Stimulated activated CD4-positive, alpha-beta T cell treated with anti-CD3 and anti-CD28 coated beads, Interleukin-12 subunit alpha, Interleukin-12 subunit beta, amount 100 ng/mL, for 48 hours (primary cell): ENCODE measurements around the gene C17orf107.

Source experiments
- DNase-seq, 3 donors: peaks; one replicate each; pipeline ENCODE4 v3.0.0-alpha.2; 2020; ENCODE audit warnings: low read depth in 2 of 3, low spot score in 1 of 3

C17orf107 gene

DNA sequence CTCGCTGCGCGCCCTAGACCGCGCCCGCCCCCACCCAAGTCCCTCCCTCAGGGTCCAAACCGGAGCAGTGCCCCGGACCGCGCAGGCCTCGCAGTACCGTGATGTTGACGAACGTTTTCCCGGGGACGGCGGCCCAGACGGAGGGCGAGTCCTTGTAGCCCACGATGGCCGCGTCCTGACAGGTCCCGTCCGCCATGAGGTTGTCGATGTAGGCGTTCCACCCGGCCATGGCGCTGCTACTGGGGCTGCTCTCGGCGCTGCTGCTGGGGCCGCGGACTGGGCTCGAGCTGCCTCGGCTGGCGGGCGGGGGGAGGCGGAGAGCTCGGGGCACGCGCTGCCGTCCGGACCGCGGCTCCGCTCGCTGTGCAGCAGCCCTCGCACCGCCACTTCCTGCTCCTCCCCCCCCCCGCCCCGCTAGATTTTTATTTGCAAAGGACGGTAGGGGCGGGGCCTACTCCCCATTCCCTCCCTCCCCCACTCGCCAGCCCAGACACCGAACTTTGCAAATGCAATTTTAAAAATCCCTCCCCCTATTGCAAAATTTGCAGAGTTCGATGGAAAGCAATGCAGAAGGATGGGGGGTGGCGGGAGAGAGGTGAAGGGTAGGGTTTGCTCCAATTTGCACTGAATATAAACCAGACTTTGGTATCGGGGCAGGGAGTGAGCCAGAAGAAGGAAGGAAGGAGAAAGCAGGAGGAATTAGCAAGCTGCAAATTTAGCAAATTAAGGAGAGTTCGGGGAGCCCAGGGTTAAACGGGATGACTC is 49.0 kb downstream of the C17orf107 start, which contains the start of gene PFN1:
Gene PFN1, minus strand, starts transcription at position 365 of the 765 bp plus-strand sequence. Its CDS starts 136 bp downstream, at position 229.
- peak; percentile 88 to 90 (median 89) for DNase-seq

DNA sequence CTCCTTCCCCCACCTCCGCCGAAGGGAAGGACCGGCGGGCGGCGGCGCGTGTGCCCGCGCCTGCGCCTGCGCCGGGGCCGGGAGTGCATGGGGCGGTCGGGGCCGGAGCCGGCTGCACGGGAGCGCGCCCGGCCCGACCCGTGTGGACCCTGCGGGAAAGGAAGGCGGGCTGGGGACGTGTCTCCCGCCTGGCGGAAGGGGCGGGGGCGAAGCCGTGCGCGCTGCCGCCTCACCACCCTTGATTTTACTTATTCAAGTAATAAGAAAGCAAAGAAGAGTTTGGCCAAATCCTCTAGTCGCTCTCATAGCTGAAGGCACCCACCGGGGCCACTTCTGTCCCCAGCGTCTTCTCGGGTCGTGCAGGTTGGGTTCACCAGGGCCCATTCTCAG is 49.6 kb downstream of the C17orf107 start:
- DNase-seq = peak in 2 of 3 donors; percentile 68 to 76

DNA sequence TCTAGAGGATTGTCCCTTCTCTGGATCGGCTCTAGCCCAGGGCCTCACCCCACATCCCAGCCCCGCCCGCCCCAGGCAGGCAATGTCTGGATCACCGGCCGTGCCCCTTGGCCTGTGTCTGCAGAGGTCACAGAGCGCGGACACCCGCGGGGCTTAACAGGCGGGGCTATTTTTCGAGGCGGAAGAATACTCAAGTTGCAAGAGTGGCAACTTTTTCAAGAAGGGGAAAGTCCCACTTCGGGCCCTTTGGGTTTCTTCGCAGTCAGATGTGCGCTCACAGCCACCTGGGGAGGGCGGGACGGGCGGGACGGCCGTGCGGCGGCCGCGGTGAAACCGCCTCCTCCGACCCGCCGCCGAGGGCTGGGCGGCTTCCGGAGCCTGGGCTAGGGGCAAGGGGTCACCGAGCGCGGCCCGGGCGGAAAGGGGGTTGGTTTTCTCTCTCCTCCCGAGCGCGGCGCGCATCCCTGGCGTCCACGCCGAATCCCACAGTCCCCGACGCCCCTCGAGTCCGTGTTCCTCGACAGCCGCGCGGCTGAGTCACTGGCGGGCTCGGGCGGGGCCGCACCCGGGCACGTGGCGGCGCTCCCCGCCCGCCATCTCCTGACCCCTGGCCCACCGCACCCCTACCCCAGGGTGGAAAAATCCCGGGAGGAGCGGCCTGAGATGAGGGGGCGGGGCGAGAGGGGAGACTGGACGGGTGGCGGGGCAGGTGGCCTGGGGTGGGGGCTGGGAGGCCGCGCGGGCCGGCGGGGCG is 50.2 kb downstream of the C17orf107 start:
- DNase-seq = peak in 2 of 3 donors; percentile 66 to 74

DNA sequence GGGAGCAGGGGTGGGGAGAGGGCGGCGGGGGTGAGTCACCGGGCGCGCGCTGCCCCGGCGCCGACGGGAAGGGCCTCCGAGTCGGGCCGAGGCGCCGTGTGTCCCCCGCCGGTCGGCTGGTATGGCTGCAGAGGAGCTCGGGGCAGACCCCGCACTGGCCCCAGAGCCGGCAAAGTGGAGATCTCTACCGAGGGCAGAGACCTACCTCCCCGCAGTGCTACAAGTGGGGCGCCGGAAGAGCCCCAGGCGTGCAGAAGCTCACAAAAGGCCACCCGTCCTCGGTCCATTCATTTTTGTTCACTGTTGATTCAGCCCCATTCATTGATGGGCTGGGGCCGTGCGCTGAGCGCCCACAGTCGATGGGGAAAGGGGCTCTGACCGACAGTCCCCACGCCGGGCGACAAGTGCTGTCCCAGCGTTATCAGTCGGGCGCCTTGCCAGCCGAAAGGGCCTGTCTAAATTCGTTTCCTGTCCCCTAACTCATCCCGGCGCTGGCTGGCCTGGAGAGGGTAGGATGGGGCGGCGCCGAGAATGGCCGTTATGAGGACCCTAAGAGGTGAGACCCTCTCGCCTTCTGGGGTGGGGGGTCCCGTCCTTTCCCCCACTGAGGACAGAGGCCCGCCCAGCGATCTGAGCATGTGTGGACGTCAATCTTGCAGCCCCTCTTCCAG is 50.9 kb downstream of the C17orf107 start:
- DNase-seq = peak in 1 of 3 donors; percentile 17

DNA sequence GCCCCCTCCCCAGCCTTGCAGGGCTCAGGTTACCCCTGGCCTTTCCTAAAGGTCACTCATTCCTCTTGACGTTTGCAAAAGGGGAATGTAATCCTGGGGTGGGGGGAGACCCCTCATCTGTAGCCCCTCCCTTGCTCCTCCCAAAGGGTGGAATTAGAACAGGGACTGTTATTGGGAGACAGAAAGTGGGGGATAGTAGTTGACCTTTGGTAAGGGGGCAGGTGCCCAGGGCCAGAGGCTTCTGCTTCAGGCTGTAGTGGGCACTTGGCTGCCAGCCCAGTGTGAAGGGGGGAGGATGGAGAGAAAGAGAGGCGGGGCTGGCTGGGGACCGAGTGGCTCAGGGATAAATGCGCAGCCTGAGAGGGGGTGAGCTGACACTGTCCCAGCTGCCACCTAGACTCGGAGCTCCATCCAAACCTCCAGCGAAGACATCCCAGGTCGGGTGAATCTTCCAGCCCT is 51.4 kb downstream of the C17orf107 start, which contains the start of gene ENO3:
Gene ENO3, plus strand, starts transcription at position 374 of the 459 bp plus-strand sequence. CDS start 711 bp downstream, outside the sequence.
- DNase-seq = no peak

DNA sequence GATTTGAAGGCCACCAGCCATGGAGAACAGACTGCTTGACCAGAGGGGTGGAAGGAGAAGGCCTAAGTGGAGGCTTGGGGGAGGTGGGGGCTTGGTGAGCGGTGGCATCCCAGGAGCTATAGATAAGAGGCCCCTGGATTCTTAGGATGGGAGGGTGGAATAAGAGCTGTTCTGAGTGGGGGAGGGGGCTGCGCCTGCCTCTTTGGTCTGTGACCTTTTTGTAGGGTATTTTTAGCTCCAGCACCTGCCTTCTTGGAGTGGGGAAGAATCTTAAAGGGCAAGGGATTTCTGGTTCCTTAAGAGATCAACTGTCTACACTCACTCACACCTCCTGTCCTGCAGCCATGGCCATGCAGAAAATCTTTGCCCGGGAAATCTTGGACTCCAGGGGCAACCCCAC is 52.1 kb downstream of the C17orf107 start:
- no peak for DNase-seq
